ENCODE results near the gene HNRNPAB. TPM values are rescaled to one million over a fixed set of nuclear protein-coding genes. Genes with fewer than 3 reads are reported as not detected.
"Not testable (repeated sequence)": the region's sequence is repeated elsewhere in the genome, so short reads cannot be mapped to it uniquely, and the experiment has no call there.

Gene HNRNPAB
- total RNA-seq, 2 donors from 2014 or later, result 66.3 to 124 TPM

DNA sequence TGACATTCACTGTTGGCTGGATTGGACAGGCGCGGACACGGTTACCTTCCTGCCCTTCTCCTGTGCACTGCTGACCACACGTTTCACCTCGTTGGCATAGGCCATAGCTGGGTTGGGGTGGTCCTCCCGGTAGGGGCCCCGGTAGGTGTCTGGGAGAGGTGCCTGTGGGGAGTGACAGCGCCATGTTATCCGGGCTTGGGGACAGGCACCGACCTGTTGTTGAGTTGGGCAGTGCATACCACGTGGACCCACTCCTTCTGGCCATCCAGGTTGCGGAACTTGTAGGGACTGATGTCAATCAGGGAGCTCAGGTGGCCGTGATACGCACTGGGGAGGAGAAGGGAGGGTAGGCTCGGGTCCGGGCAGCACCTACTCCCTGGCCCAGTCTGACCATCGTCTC, 20.1 kb downstream of the HNRNPAB start:
- no peaks in the 10 kb centered on the region for H3K4me1 ChIP-seq (ENCODE audit: control insufficient read depth in 1 of 2, low read depth in 2 of 2)
- H3K36me3 ChIP-seq, result peaks cover 27% of the 10 kb centered on the region
- TF ChIP-seq, protein P1, sequence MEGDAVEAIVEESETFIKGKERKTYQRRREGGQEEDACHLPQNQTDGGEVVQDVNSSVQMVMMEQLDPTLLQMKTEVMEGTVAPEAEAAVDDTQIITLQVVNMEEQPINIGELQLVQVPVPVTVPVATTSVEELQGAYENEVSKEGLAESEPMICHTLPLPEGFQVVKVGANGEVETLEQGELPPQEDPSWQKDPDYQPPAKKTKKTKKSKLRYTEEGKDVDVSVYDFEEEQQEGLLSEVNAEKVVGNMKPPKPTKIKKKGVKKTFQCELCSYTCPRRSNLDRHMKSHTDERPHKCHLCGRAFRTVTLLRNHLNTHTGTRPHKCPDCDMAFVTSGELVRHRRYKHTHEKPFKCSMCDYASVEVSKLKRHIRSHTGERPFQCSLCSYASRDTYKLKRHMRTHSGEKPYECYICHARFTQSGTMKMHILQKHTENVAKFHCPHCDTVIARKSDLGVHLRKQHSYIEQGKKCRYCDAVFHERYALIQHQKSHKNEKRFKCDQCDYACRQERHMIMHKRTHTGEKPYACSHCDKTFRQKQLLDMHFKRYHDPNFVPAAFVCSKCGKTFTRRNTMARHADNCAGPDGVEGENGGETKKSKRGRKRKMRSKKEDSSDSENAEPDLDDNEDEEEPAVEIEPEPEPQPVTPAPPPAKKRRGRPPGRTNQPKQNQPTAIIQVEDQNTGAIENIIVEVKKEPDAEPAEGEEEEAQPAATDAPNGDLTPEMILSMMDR (IDR thresholded peaks at IDR 0.05), result no peak
- no peak for ATAC-seq (ENCODE audit: insufficient number of reproducible peaks, low FRiP score, low read depth)
- no peak overlapping the region for H3K27ac ChIP-seq
- H3K9me3 ChIP-seq, result no peaks in the 10 kb centered on the region
- no peak for DNase-seq (ENCODE audit: low spot score)
- H3K27me3 ChIP-seq (replicated peaks; ENCODE audit: insufficient read depth), result no peaks in the 10 kb centered on the region
- no peak overlapping the region for H3K4me3 ChIP-seq

DNA sequence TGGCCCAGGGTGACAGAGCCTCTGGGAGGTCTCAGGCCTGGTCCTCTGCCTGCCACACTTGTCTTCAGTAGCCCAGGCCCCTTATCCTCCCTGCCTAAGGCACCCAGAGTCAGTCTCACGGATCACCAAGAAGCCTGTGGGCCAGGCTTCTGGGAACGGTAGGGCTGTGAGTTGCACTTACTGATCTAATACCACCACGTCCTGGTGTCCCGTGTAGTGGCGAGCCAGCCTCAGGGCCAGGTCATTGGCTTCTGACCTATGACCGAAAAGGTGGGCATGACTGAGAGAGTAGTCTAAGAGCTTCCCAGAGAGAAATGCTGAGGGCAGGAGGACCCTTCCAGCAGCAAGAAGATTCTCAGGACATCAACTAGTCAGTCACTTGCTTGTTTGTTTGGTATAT, 20.8 kb downstream of the HNRNPAB start:
- Histone ChIP-seq H3K36me3 (peaks cover 33% of the 10 kb centered on the region), H3K4me3 (no peak overlapping the region), H3K4me1 (ENCODE audit: control insufficient read depth in 1 of 2, low read depth in 2 of 2) (peaks cover 0 to 5% of the 10 kb centered on the region in 2 donors), H3K9me3 (no peaks in the 10 kb centered on the region), H3K27me3 (replicated peaks; ENCODE audit: insufficient read depth) (no peaks in the 10 kb centered on the region), H3K27ac (no peak overlapping the region)
- ATAC-seq (ENCODE audit: insufficient number of reproducible peaks, low FRiP score, low read depth), result no peak
- TF ChIP-seq, protein P1 (IDR thresholded peaks at IDR 0.05), result no peak
- no peak for DNase-seq (ENCODE audit: low spot score)

DNA sequence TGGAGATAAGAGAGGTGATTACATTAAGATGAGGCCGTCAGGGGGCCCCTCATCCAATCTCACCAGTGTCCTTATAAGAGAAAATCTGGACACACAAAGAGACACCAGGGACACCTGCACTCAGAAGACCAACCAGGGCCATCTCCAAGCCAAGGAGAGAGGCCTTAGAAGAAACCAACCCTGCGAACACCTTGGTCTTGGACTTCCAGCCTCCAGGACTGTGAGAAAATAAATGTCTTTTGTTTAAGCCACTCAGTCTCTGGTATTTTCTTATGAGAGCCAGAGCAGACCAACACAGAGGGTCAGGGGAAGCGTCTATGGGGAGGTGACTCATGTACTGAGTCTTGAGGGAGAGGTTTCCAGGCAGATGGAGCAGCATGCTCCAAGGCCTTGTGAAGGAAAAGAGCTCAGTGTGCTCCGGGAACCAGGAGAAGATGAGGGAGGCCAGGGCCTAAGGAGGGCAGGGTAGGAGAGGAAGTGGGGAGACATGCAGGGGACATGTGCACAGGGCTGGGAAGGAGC, 22.9 kb downstream of the HNRNPAB start:
- H3K9me3 ChIP-seq, result no peaks in the 10 kb centered on the region
- no peaks in the 10 kb centered on the region for H3K27me3 ChIP-seq (replicated peaks; ENCODE audit: insufficient read depth)
- H3K4me1 ChIP-seq (ENCODE audit: control insufficient read depth in 1 of 2, low read depth in 2 of 2), result peaks cover 12 to 22% of the 10 kb centered on the region in 2 donors
- no peak overlapping the region for H3K27ac ChIP-seq
- DNase-seq (ENCODE audit: low spot score) (no peak), ATAC-seq (ENCODE audit: insufficient number of reproducible peaks, low FRiP score, low read depth) (no peak)
- H3K4me3 ChIP-seq, result no peak overlapping the region
- peaks cover 27% of the 10 kb centered on the region for H3K36me3 ChIP-seq
- TF ChIP-seq, protein P1 (IDR thresholded peaks at IDR 0.05), result no peak

DNA sequence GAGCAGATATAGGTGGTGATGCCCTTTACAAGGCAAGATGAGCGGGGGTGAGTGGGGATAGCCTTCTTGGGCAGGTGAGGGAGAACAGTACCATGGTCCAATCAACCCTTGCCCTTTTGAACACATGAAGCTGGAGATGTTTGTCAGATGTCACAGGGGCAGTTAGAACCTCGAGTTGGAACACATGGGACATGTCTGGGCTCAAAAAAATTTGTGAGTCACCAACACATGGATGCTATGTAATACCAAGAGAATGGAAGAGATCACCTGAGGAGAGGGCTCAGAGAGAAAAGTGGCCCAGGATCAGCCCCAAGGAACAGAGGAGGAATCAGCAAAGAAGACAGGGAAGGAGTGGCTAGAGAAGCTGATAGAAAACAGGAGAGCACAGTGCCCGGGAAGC, 23.6 kb downstream of the HNRNPAB start:
- ATAC-seq (ENCODE audit: insufficient number of reproducible peaks, low FRiP score, low read depth), result no peak
- peaks cover 21% of the 10 kb centered on the region for H3K36me3 ChIP-seq

DNA sequence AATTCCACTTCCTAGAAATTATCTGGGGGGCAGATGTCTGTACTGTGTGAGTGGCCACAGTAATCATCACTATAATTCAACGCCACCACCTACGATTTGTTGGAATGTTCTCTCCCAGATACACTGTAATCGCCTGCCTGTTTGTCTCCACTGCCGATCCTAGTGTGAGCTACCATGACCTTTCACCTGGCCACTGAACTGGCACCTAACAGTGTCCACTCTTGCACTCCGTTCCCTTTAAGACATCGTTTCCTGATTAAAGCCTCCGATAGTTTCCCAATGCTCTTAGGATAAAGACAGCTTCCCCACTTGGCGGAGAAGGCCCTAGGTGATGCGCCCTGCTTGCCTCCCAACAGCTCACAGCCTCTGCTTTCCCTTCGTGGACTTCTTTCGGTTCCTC, 24.3 kb downstream of the HNRNPAB start:
- ATAC-seq (ENCODE audit: insufficient number of reproducible peaks, low FRiP score, low read depth) (no peak), DNase-seq (ENCODE audit: low spot score) (no peak)
- Histone ChIP-seq H3K4me1 (ENCODE audit: control insufficient read depth in 1 of 2, low read depth in 2 of 2) (peaks cover 12 to 22% of the 10 kb centered on the region in 2 donors), H3K36me3 (peaks cover 21% of the 10 kb centered on the region), H3K4me3 (no peak overlapping the region), H3K27me3 (replicated peaks; ENCODE audit: insufficient read depth) (no peaks in the 10 kb centered on the region), H3K9me3 (no peaks in the 10 kb centered on the region), H3K27ac (no peak overlapping the region)
- TF ChIP-seq, protein P1 (IDR thresholded peaks at IDR 0.05), result no peak

More for the DNA sequence above, 23.6 kb downstream of the HNRNPAB start:
- H3K27ac ChIP-seq, result no peak overlapping the region
- TF ChIP-seq, protein P1 (IDR thresholded peaks at IDR 0.05), result no peak
- no peaks in the 10 kb centered on the region for H3K27me3 ChIP-seq (replicated peaks; ENCODE audit: insufficient read depth)
- no peak overlapping the region for H3K4me3 ChIP-seq
- peaks cover 12 to 22% of the 10 kb centered on the region in 2 donors for H3K4me1 ChIP-seq (ENCODE audit: control insufficient read depth in 1 of 2, low read depth in 2 of 2)
- H3K9me3 ChIP-seq, result no peaks in the 10 kb centered on the region
- DNase-seq (ENCODE audit: low spot score), result no peak

DNA sequence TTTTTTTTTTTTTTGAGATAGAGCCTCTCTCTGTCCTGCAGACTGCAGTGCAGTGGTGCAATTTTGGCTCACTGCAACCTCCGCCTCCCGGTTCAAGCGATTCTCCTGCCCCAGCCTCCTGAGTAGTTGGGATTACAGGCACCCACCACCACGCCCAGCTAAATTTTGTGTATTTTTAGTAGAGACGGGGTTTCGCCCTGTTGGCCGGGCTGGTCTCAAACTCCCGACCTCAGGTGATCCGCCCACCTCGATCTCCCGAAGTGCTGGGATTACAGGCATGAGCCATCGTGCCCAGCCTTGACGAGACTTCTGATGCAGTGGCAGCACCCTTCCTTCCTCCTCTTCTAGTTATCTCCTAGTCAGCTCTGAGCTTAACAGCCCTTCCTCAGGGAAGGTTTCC, 24.8 kb downstream of the HNRNPAB start:
- H3K27ac ChIP-seq; H3K4me3 ChIP-seq; H3K27me3 ChIP-seq (replicated peaks; ENCODE audit: insufficient read depth); H3K9me3 ChIP-seq; DNase-seq (ENCODE audit: low spot score); ATAC-seq (ENCODE audit: insufficient number of reproducible peaks, low FRiP score, low read depth): not testable (repeated sequence)
- Histone ChIP-seq H3K4me1 (ENCODE audit: control insufficient read depth in 1 of 2, low read depth in 2 of 2) (peaks cover 12 to 22% of the 10 kb centered on the region in 2 donors), H3K36me3 (peaks cover 21% of the 10 kb centered on the region)
